ENCODE measurements around the gene KAZN. TPM values are rescaled to one million over a fixed set of nuclear protein-coding genes. Genes with fewer than 3 reads are reported as not detected.

Gene KAZN
- total and polyA plus RNA-seq, 2 donors (not counting 1 experiment from before 2014, with no cell fraction given) = 3.4 to 5.0 TPM

DNA sequence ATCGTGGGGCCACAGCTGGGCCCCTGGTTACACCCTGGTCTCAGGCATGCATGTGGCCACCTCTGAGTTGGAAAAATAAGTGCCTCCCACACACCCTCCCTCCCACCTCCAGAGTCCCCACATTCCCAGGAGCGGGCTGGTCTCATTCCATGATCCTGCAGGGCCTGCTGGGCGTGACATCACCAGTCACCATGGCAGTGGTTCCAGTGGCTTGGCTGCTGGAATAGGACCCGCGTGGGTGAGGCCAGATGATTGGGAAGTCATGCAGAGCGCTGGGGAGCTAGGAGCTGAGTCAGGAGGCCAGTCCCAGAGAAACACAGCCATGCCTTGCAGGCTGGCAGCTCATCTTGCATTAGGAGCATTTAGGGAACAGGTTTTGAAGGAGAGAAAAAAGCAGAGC is 429.6 kb downstream of the KAZN start:
- H3K4me2 ChIP-seq (ENCODE audit: extremely low read depth, insufficient read depth, low read length) = peak overlapping the region; percentile 52
- peaks cover 24% of the 10 kb centered on the region for H3K4me1 ChIP-seq (ENCODE audit: control insufficient read depth, extremely low read depth, insufficient read depth, low read length)
- H3K36me3 ChIP-seq (ENCODE audit: control insufficient read depth, insufficient read depth, low read length) = no peaks in the 10 kb centered on the region
- TF ChIP-seq, protein P1, sequence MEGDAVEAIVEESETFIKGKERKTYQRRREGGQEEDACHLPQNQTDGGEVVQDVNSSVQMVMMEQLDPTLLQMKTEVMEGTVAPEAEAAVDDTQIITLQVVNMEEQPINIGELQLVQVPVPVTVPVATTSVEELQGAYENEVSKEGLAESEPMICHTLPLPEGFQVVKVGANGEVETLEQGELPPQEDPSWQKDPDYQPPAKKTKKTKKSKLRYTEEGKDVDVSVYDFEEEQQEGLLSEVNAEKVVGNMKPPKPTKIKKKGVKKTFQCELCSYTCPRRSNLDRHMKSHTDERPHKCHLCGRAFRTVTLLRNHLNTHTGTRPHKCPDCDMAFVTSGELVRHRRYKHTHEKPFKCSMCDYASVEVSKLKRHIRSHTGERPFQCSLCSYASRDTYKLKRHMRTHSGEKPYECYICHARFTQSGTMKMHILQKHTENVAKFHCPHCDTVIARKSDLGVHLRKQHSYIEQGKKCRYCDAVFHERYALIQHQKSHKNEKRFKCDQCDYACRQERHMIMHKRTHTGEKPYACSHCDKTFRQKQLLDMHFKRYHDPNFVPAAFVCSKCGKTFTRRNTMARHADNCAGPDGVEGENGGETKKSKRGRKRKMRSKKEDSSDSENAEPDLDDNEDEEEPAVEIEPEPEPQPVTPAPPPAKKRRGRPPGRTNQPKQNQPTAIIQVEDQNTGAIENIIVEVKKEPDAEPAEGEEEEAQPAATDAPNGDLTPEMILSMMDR (conservative IDR thresholded peaks at IDR 0.05 in 1 of 2, IDR thresholded peaks at IDR 0.05 in 1 of 2; ENCODE audit: low read depth in 1 of 2, low read length in 2 of 2) = no peak
- TF ChIP-seq EZH2 (IDR thresholded peaks at IDR 0.05; ENCODE audit: low read length, missing control alignments) = no peak
- peak; percentile 28 to 98 for DNase-seq (ENCODE audit: low read depth in 2 of 2)
- no peaks in the 10 kb centered on the region for H3K9me3 ChIP-seq (ENCODE audit: control insufficient read depth, insufficient read depth, low read depth, low read length)
- H3K79me2 ChIP-seq (ENCODE audit: control insufficient read depth, insufficient read depth, low read length) = no peaks in the 10 kb centered on the region
- no peaks in the 10 kb centered on the region for H4K20me1 ChIP-seq (ENCODE audit: control insufficient read depth, extremely low read depth, insufficient read depth, low read length)
- no peak overlapping the region for H2AFZ ChIP-seq (ENCODE audit: low read length)
- H3K4me3 ChIP-seq (replicated peaks in 1 of 4; ENCODE audit: control extremely low read depth in 1 of 4, insufficient read depth in 1 of 4, low read depth in 3 of 4, low read length in 4 of 4) = no peak overlapping the region
- H3K9ac ChIP-seq (ENCODE audit: insufficient read depth, low read length) = no peak overlapping the region
- no peaks in the 10 kb centered on the region for H3K27me3 ChIP-seq (ENCODE audit: control insufficient read depth, insufficient read depth, low read length)
- H3K27ac ChIP-seq (ENCODE audit: insufficient read depth, low read length) = peak overlapping the region; percentile 18

DNA sequence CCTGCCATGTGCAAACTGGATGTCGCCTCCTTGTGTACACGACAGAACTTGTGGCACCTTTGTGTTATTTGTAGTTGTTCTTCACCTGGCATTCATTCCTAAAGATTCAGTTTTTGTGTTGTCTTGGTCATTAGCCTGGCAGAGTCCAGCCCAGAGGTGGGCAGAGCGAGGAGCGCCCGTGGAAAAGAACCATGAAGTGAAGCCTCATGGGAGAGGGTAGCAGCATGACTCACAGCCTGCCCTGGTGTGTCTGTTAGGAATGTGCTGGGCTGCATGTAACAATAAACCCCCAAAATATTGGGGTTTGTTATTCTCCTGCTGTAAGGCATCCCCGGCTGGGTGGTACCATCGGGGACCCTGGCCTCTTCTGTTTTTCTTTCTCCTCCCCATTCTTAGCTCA is 430.1 kb downstream of the KAZN start:
- TF ChIP-seq EZH2 (IDR thresholded peaks at IDR 0.05; ENCODE audit: low read length, missing control alignments) = no peak
- TF ChIP-seq, protein P1 (conservative IDR thresholded peaks at IDR 0.05 in 1 of 2, IDR thresholded peaks at IDR 0.05 in 1 of 2; ENCODE audit: low read depth in 1 of 2, low read length in 2 of 2) = no peak
- Histone ChIP-seq H3K27ac (ENCODE audit: insufficient read depth, low read length) (no peak overlapping the region), H3K9me3 (ENCODE audit: control insufficient read depth, insufficient read depth, low read depth, low read length) (no peaks in the 10 kb centered on the region), H3K4me3 (replicated peaks in 1 of 4; ENCODE audit: control extremely low read depth in 1 of 4, insufficient read depth in 1 of 4, low read depth in 3 of 4, low read length in 4 of 4) (no peak overlapping the region), H3K36me3 (ENCODE audit: control insufficient read depth, insufficient read depth, low read length) (no peaks in the 10 kb centered on the region), H3K9ac (ENCODE audit: insufficient read depth, low read length) (no peak overlapping the region), H3K79me2 (ENCODE audit: control insufficient read depth, insufficient read depth, low read length) (no peaks in the 10 kb centered on the region), H3K4me2 (ENCODE audit: extremely low read depth, insufficient read depth, low read length) (no peak overlapping the region), H3K4me1 (ENCODE audit: control insufficient read depth, extremely low read depth, insufficient read depth, low read length) (peaks cover 24% of the 10 kb centered on the region), H2AFZ (ENCODE audit: low read length) (no peak overlapping the region), H3K27me3 (ENCODE audit: control insufficient read depth, insufficient read depth, low read length) (no peaks in the 10 kb centered on the region), H4K20me1 (ENCODE audit: control insufficient read depth, extremely low read depth, insufficient read depth, low read length) (no peaks in the 10 kb centered on the region)
- DNase-seq (ENCODE audit: low read depth in 2 of 2) = no peak

DNA sequence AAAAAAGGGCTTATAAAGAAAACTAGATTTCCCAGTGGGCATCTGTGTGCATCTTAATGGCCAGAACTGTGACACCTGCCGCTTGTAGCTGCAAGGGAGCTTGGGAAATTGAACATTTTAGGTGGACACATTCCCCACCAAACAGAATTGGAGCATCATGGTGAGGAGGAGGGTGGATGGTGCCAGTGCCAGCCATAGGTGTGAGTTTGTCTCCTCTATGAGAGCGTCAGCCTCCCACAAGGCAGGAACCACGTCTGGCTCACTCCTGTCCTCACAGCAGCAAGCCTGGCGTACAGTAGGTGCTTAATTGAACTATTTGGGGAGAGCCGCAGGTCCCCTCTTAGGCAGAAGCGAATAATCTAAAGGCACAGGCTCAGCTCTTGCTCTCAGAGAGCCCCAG is 430.6 kb downstream of the KAZN start:
- H3K4me2 ChIP-seq (ENCODE audit: extremely low read depth, insufficient read depth, low read length) = no peak overlapping the region
- no peaks in the 10 kb centered on the region for H3K27me3 ChIP-seq (ENCODE audit: control insufficient read depth, insufficient read depth, low read length)
- H3K4me3 ChIP-seq (replicated peaks in 1 of 4; ENCODE audit: control extremely low read depth in 1 of 4, insufficient read depth in 1 of 4, low read depth in 3 of 4, low read length in 4 of 4) = no peak overlapping the region
- no peak for DNase-seq (ENCODE audit: low read depth in 2 of 2)
- no peak overlapping the region for H2AFZ ChIP-seq (ENCODE audit: low read length)
- no peak overlapping the region for H3K27ac ChIP-seq (ENCODE audit: insufficient read depth, low read length)
- peaks cover 25% of the 10 kb centered on the region for H3K4me1 ChIP-seq (ENCODE audit: control insufficient read depth, extremely low read depth, insufficient read depth, low read length)
- H3K9me3 ChIP-seq (ENCODE audit: control insufficient read depth, insufficient read depth, low read depth, low read length) = no peaks in the 10 kb centered on the region
- TF ChIP-seq EZH2 (IDR thresholded peaks at IDR 0.05; ENCODE audit: low read length, missing control alignments) = no peak
- TF ChIP-seq, protein P1 (conservative IDR thresholded peaks at IDR 0.05 in 1 of 2, IDR thresholded peaks at IDR 0.05 in 1 of 2; ENCODE audit: low read depth in 1 of 2, low read length in 2 of 2) = no peak
- H3K79me2 ChIP-seq (ENCODE audit: control insufficient read depth, insufficient read depth, low read length) = no peaks in the 10 kb centered on the region
- H4K20me1 ChIP-seq (ENCODE audit: control insufficient read depth, extremely low read depth, insufficient read depth, low read length) = no peaks in the 10 kb centered on the region
- H3K9ac ChIP-seq (ENCODE audit: insufficient read depth, low read length) = no peak overlapping the region
- no peaks in the 10 kb centered on the region for H3K36me3 ChIP-seq (ENCODE audit: control insufficient read depth, insufficient read depth, low read length)

All from fibroblast of lung (primary cell).